GM12878 (cell line): ENCODE results near the gene TCEAL4. TPM values are rescaled to one million over a fixed set of nuclear protein-coding genes. Genes with fewer than 3 reads are reported as not detected.

Source experiments
- ATAC-seq: fragments of 200-7000 bp; cut with Tn5 transposase; 3 replicates; pipeline ENCODE4 v1.9.1; 2020; ENCODE audit warnings: mild to moderate bottlenecking, moderate library complexity
- BruUV-seq: library from RNA; stranded (reverse); fragments of 400-500 nt; replicated peaks from 2 replicates; lab custom pipeline; 2021; lab: Mats Ljungman, UMichigan
- CTCF ChIA-PET: fragments of 300-600 bp; sonication (Branson Sonifier 250); formaldehyde crosslinking; extraction: SDS; loops from one replicate; lab custom pipeline; 2021; ENCODE audit warnings: inconsistent platforms; lab: Yijun Ruan, JAX
- POLR2A ChIA-PET: fragments of 350-600 bp; formaldehyde crosslinking; extraction: SDS; loops from one replicate; lab custom pipeline; 2021; ENCODE audit warnings: inconsistent platforms; lab: Charles Lee
- RAD21 ChIA-PET: fragments of 300-600 bp; sonication (Branson Sonifier 250); formaldehyde crosslinking; loops from one replicate; lab custom pipeline; 2023; ENCODE audit warnings: antibody characterized with exemption; ENCODE audit not compliant: unreplicated experiment; lab: Charles Lee
- SMC1A ChIA-PET: fragments of 300-600 bp; sonication (Branson Sonifier 250); formaldehyde crosslinking; loops from one replicate; lab custom pipeline; 2023; ENCODE audit not compliant: unreplicated experiment, uncharacterized antibody; lab: Charles Lee
- DNase-seq: peaks from one replicate; pipeline ENCODE4 v3.0.0-alpha.2; 2011; ENCODE audit warnings: low read depth, low spot score
- FAIRE-seq: peaks from 3 replicates; lab custom pipeline; 2011; peaks lifted over from hg19 to GRCh38; lab: Jason Lieb, UNC
- H2AFZ ChIP-seq: 2 replicates; pipeline ENCODE4 v1.6.0; 2011; ENCODE audit warnings: low read depth, low read length, control low read depth; ENCODE audit not compliant: control insufficient read depth
- H3K27ac ChIP-seq: 2 replicates; pipeline ENCODE4 v1.5.1; 2011; ENCODE audit warnings: control low read depth; ENCODE audit not compliant: control insufficient read depth, insufficient read depth
- H3K27me3 ChIP-seq, 2 experiments: replicated peaks in 1 of 2; 2 replicates each; pipeline versions ENCODE4 v1.6.0 to v1.6.1; 2011; ENCODE audit warnings: low read length in 1 of 2; ENCODE audit not compliant: control insufficient read depth in 2 of 2, insufficient read depth in 2 of 2
- H3K36me3 ChIP-seq, 2 experiments: 2 replicates each; pipeline ENCODE4 v1.5.1; 2011; ENCODE audit warnings: low read length in 1 of 2; ENCODE audit not compliant: control insufficient read depth in 2 of 2, insufficient read depth in 2 of 2
- H3K4me1 ChIP-seq: 2 replicates; pipeline ENCODE4 v1.6.1; 2011; ENCODE audit warnings: mild to moderate bottlenecking, low read length, moderate library complexity, mixed read lengths; ENCODE audit not compliant: control insufficient read depth, insufficient read depth
- H3K4me2 ChIP-seq: 2 replicates; pipeline ENCODE4 v1.6.0; 2011; ENCODE audit warnings: control low read depth; ENCODE audit not compliant: control insufficient read depth, insufficient read depth
- H3K4me3 ChIP-seq: fragments of 200-600 bp; sonication (generic); 2 replicates; pipeline ENCODE4 v1.5.1; 2016
- H3K79me2 ChIP-seq: 2 replicates; pipeline ENCODE4 v1.6.0; 2011; ENCODE audit warnings: low read length; ENCODE audit not compliant: control insufficient read depth, insufficient read depth
- H3K9ac ChIP-seq: 2 replicates; pipeline ENCODE4 v1.8.0; 2011; ENCODE audit warnings: low read length, control low read depth, mixed read lengths; ENCODE audit not compliant: control insufficient read depth, insufficient read depth
- H3K9me3 ChIP-seq: replicated peaks from 3 replicates; pipeline ENCODE4 v1.5.1; 2011; ENCODE audit warnings: mild to moderate bottlenecking, low read length; ENCODE audit not compliant: control insufficient read depth, insufficient read depth
- H4K20me1 ChIP-seq: 2 replicates; pipeline ENCODE4 v1.6.0; 2011; ENCODE audit not compliant: control insufficient read depth, insufficient read depth
- BCL3 ChIP-seq: IDR thresholded peaks from 2 replicates; pipeline ENCODE4 v1.6.1; 2011; ENCODE audit warnings: borderline replicate concordance, low read depth, mild to moderate bottlenecking, moderate library complexity, low read length; ENCODE audit not compliant: insufficient read depth, poor library complexity, severe bottlenecking
- BMI1 ChIP-seq: fragments of 450-650 bp; IDR thresholded peaks from 2 replicates; pipeline ENCODE4 v1.6.1; 2016; ENCODE audit warnings: mild to moderate bottlenecking, moderate library complexity, borderline replicate concordance
- BRCA1 ChIP-seq: IDR thresholded peaks from 2 replicates; pipeline ENCODE4 v1.6.1; 2011; ENCODE audit warnings: low read depth, low read length, improper control_type of control experiment
- CBX3 ChIP-seq: fragments of 200-600 bp; sonication (generic); IDR thresholded peaks from 2 replicates; pipeline ENCODE4 v1.6.1; 2016; ENCODE audit warnings: low read depth, borderline replicate concordance
- CEBPZ ChIP-seq: fragments of 150-350 bp; IDR thresholded peaks from 2 replicates; pipeline ENCODE4 v1.6.1; 2016; ENCODE audit warnings: low read depth, low read length
- CHD1 ChIP-seq: IDR thresholded peaks from 2 replicates; pipeline ENCODE4 v1.6.1; 2012; ENCODE audit warnings: low read depth, low read length, improper control_type of control experiment
- JUND ChIP-seq: IDR thresholded peaks from 2 replicates; pipeline ENCODE4 v1.6.1; 2012; ENCODE audit warnings: low read depth, mild to moderate bottlenecking, low read length, improper control_type of control experiment, moderate library complexity
- MLLT1 ChIP-seq: fragments of 450-650 bp; IDR thresholded peaks from 2 replicates; pipeline ENCODE4 v1.6.1; 2016; ENCODE audit warnings: mild to moderate bottlenecking
- NFIC ChIP-seq: IDR thresholded peaks from 2 replicates; pipeline ENCODE4 v1.6.1; 2012; ENCODE audit warnings: low read depth, mild to moderate bottlenecking, inconsistent platforms, low read length, moderate library complexity
- NR2F1 ChIP-seq: fragments of 450-650 bp; conservative IDR thresholded peaks from 2 replicates; pipeline ENCODE4 v1.6.1; 2017; ENCODE audit warnings: mild to moderate bottlenecking
- PAX8 ChIP-seq: fragments of 450-650 bp; IDR thresholded peaks from 2 replicates; pipeline ENCODE4 v1.6.1; 2017; ENCODE audit warnings: mild to moderate bottlenecking, moderate library complexity
- SMARCA5 ChIP-seq: fragments of 450-650 bp; IDR thresholded peaks from 2 replicates; pipeline ENCODE4 v1.6.1; 2017; ENCODE audit warnings: mild to moderate bottlenecking
- SP1 ChIP-seq: IDR thresholded peaks from one replicate; pipeline ENCODE4 v1.6.1; 2011; ENCODE audit warnings: low read depth, low read length
- ZNF622 ChIP-seq: fragments of 450-650 bp; IDR thresholded peaks from 2 replicates; pipeline ENCODE4 v1.6.1; 2017; ENCODE audit warnings: mild to moderate bottlenecking, inconsistent platforms
- ZZZ3 ChIP-seq: IDR thresholded peaks from 2 replicates; pipeline ENCODE4 v1.6.1; 2011; ENCODE audit warnings: low read depth; ENCODE audit not compliant: control insufficient read depth, insufficient read length
- WGBS: methylation state at CpG from one replicate; pipeline ENCODE4 v1.1.6; 2016; ENCODE audit warnings: low lambda C conversion rate; ENCODE audit not compliant: insufficient replicate concordance, insufficient coverage; ENCODE audit errors: missing lambda C conversion rate; 5-methylcytosine and 5-hydroxymethylcytosine counted together
- in situ Hi-C: fragments of 300-500 bp; cut with MboI; formaldehyde crosslinking; loops from 9 replicates; pipeline ENCODE4 v1.14.3; 2018; ENCODE audit warnings: mixed read lengths
- intact Hi-C: fragments of 100-400 bp; cut with micrococcal nuclease; formaldehyde crosslinking; loops from one replicate; pipeline ENCODE4 v1.14.2; 2022; ENCODE audit not compliant: unreplicated experiment
- polyA plus RNA-seq, 11 experiments: library from polyadenylated mRNA; depleted of rRNA in 4 of 11; unstranded in 6 of 11; stranded (reverse) in 5 of 11; fragments of >200 nt; fragmentation: Nextera tagmentation in 4 of 11; fragmentation: Illumina TruSeq in 1 of 11; extraction: Ambion mirVana in 4 of 11; extraction: Trizol in 1 of 11; gene quantifications; 1 replicate in 1 of 11; 2 replicates in 10 of 11; pipeline versions ENCODE4 v1.2.1 to v1.2.3, GENCODE V29; 2011 to 2016; ENCODE audit warnings: inconsistent platforms in 2 of 11, missing spikeins in 2 of 11, low read depth in 1 of 11
- total RNA-seq, 4 experiments: library from RNA; depleted of rRNA in 3 of 4; stranded (reverse); fragments of >200 nt in 3 of 4; fragmentation: Illumina TruSeq in 1 of 4; extraction: Trizol in 1 of 4; gene quantifications; 2 replicates each; pipeline versions ENCODE4 v1.2.1 to v1.2.3, GENCODE V29; 2013 to 2021

Gene TCEAL4
- total and polyA plus RNA-seq, 10 of the 15 experiments (the other 5 are each of a cell fraction or from before 2014, with no cell fraction given): 9.6 to 63.8 (median 32.1) TPM

- ATAC-seq (0 out of 3 replicates have a peak, but pooled peaks have one; percentile 25), FAIRE-seq (no peak), DNase-seq (no peak)
- no peak for TF ChIP-seq BCL3
- TF ChIP-seq ZNF622: no peak
- no peak for TF ChIP-seq NR2F1
- no peak for TF ChIP-seq CBX3
- TF ChIP-seq NFIC: no peak
- no peak for TF ChIP-seq BMI1
- no peak for TF ChIP-seq CHD1
- no peak for TF ChIP-seq SP1
- no peak for TF ChIP-seq CEBPZ
- no peak for TF ChIP-seq BRCA1
- TF ChIP-seq SMARCA5: no peak
- no peak for TF ChIP-seq PAX8
- no peak for TF ChIP-seq JUND
- TF ChIP-seq MLLT1: no peak
- TF ChIP-seq ZZZ3: no peak
- Histone ChIP-seq H3K36me3 (no peaks in the 10 kb centered on the region), H3K9ac (no peak overlapping the region), H3K4me2 (no peak overlapping the region), H3K27ac (no peak overlapping the region), H3K4me3 (no peak overlapping the region), H3K9me3 (no peaks in the 10 kb centered on the region), H4K20me1 (no peaks in the 10 kb centered on the region), H3K27me3 (no peaks in the 10 kb centered on the region), H3K4me1 (no peaks in the 10 kb centered on the region), H2AFZ (no peak overlapping the region), H3K79me2 (no peaks in the 10 kb centered on the region)
- ChIA-PET SMC1A (no interaction called here), POLR2A (no interaction called here), CTCF (no interaction called here), RAD21 (no interaction called here)
- in situ Hi-C loops (no loop called here), intact Hi-C loops (no loop called here)
- WGBS: 33% methylated on average over 1 of the region's 1 CpG
- no TSS peak for BruUV-seq
Measured at GRCh38 chrX:103573202-103573601, 12.1 kb upstream of the TCEAL4 start.
